Heart right ventricle (tissue), 16 donors: ENCODE data around the gene B4GAT1. TPM values are rescaled to one million over a fixed set of nuclear protein-coding genes. Genes with fewer than 3 reads are reported as not detected.
"Not testable (repeated sequence)": the region's sequence is repeated elsewhere in the genome, so short reads cannot be mapped to it uniquely, and the experiment has no call there.

Experiments used
- ATAC-seq, 8 donors: fragments of 200-7000 bp; cut with Tn5 transposase; one replicate each; pipeline ENCODE4 v1.9.1; 2020; ENCODE audit warnings: mild to moderate bottlenecking in 8 of 8, moderate library complexity in 8 of 8, moderate number of reproducible peaks in 1 of 8
- DNase-seq, 2 donors: peaks; one replicate each; pipeline ENCODE4 v3.0.0-alpha.2; 2020
- H3K27ac ChIP-seq, 10 donors: fragments of 200-600 bp; sonication (generic) in 2 of 10; one replicate each; pipeline versions ENCODE4 v1.5.0 to v1.8.0; 2020 to 2022; ENCODE audit warnings: mild to moderate bottlenecking in 3 of 10
- H3K27me3 ChIP-seq, 7 donors: fragments of 200-600 bp; one replicate each; pipeline ENCODE4 v1.8.0; 2021 to 2022; ENCODE audit warnings: mild to moderate bottlenecking in 2 of 7
- H3K36me3 ChIP-seq, 9 donors: fragments of 200-600 bp; sonication (generic) in 1 of 9; one replicate each; pipeline versions ENCODE4 v1.5.0 to v1.8.0; 2020 to 2022; ENCODE audit warnings: mild to moderate bottlenecking in 2 of 9
- H3K4me1 ChIP-seq, 9 donors: fragments of 200-600 bp; sonication (generic) in 1 of 9; one replicate each; pipeline versions ENCODE4 v1.5.0 to v1.8.0; 2020 to 2022; ENCODE audit warnings: mild to moderate bottlenecking in 4 of 9
- H3K4me3 ChIP-seq, 10 donors: fragments of 200-600 bp; sonication (generic) in 2 of 10; one replicate each; pipeline versions ENCODE4 v1.5.0 to v1.8.0; 2020 to 2022; ENCODE audit warnings: mild to moderate bottlenecking in 7 of 10, moderate library complexity in 2 of 10
- H3K9me3 ChIP-seq, 11 donors: fragments of 200-600 bp in 10 of 11; sonication (generic) in 2 of 11; one replicate each; pipeline versions ENCODE4 v1.5.0 to v1.8.0; 2013 to 2022; ENCODE audit warnings: mild to moderate bottlenecking in 2 of 11, control low read depth in 1 of 11, moderate library complexity in 1 of 11
- WGBS, 2 donors: extraction: QIAGEN DNeasy Blood & Tissue Kit; methylation state at CpG; one replicate each; pipeline ENCODE4 v1.1.7; 2013; ENCODE audit warnings: inconsistent platforms in 1 of 2; 5-methylcytosine and 5-hydroxymethylcytosine counted together
- intact Hi-C, 10 donors: fragments of 100-400 bp; cut with DNase I; formaldehyde crosslinking; loops; one replicate each; pipeline versions ENCODE4 v1.11.1 to v1.14.2; 2022
- polyA plus RNA-seq, 2 donors: library from polyadenylated mRNA; stranded (reverse); fragments of 200-250 nt; gene quantifications; one replicate each; pipeline ENCODE4 v1.2.3, GENCODE V29; 2013
- total RNA-seq, 10 donors: library from RNA; stranded (reverse); fragmentation: NEBNext Ultra II Directional in 3 of 10; extraction: Animal tissue kit (Norgen Biotek cat#: 25700) in 3 of 10; gene quantifications; one replicate each; pipeline versions ENCODE4 v1.2.1 to v1.2.4, GENCODE V29; 2021 to 2023
- TF ChIP-seq, protein P1 (sequence below), 9 donors: fragments of 200-600 bp; sonication (generic) in 2 of 9; IDR thresholded peaks; one replicate each; pipeline versions ENCODE4 v1.5.0 to v1.8.0; 2021 to 2022; ENCODE audit warnings: antibody characterized with exemption in 9 of 9, mild to moderate bottlenecking in 5 of 9, moderate library complexity in 1 of 9
- donor health status: Arrhythmogenic right ventricular cardiomyopathy.
- donor health status: ischemic (EF 13 %, LVEDD 7.1; RV severe dilation, severe dysfunction).
- donor health status: healthy with polysubstance abuse.
- donor health status: DM: no; HTN: yes; CAD: no.
- donor health status: DM: no; HTN: no; CAD: no.
- donor health status: ischemic (EF 25% LVEDD 6.9; RV normal size, moderate dysfunction).
- donor health status: ischemic (EF 25% LVEDD 5.7; RV mildly dilated, moderate dysfunction).
- donor health status: healthy.
- donor health status: DM: yes; HTN: yes; CAD: no.
- donor health status: Ischemic cardiomyopathy.
- donor health status: ischemic (EF 35%, LVEDD 5.7; RV mildly dilated, moderate dysfunction).
- donor health status: nonischemic (EF 11% LVEDD 7.7; RV severe dilation, severe dysfunction).
- donor health status: DM: yes; HTN: yes; CAD: no.
- donor health status: PGD.
- donor health status: ischemic (EF 29% LVEDD 5.4; RV normal size, mild dysfunction).
- donor health status: nonischemic (EF 23%, LVEDD 6.1; RV moderate dilation, normal function).

Gene B4GAT1
- total and polyA plus RNA-seq, 12 donors, result 22.3 to 69.6 (median 46.1) TPM

GRCh38 chr11:66311965-66312548 is 35.4 kb downstream of the B4GAT1 start:
- Histone ChIP-seq H3K4me1 (peaks cover 4 to 38% (median 21%) of the 10 kb centered on the region in 9 donors), H3K36me3 (no peaks in the 10 kb centered on the region), H3K27me3 (peaks cover 0 to 6% (median 0%) of the 10 kb centered on the region in 7 donors), H3K4me3 (peak overlapping the region; percentile 24 to 76 (median 60)), H3K9me3 (no peaks in the 10 kb centered on the region), H3K27ac (peak overlapping the region; percentile 31 to 94 (median 85))
- whole genome bisulfite sequencing, 2 donors, result 0 to 1% methylated on average over 44 of the region's 44 CpGs
- intact Hi-C loops, result loop anchor here in 8 of 10 donors (1.0 to 10.0 kb wide), 8 partner anchors 16 to 77 kb away; partner anchors contain the start of genes B4GAT1 (in 2 of the 8), BRMS1 (in 2 of the 8) and YIF1A (in 1 of the 8)
- TF ChIP-seq, protein P1, sequence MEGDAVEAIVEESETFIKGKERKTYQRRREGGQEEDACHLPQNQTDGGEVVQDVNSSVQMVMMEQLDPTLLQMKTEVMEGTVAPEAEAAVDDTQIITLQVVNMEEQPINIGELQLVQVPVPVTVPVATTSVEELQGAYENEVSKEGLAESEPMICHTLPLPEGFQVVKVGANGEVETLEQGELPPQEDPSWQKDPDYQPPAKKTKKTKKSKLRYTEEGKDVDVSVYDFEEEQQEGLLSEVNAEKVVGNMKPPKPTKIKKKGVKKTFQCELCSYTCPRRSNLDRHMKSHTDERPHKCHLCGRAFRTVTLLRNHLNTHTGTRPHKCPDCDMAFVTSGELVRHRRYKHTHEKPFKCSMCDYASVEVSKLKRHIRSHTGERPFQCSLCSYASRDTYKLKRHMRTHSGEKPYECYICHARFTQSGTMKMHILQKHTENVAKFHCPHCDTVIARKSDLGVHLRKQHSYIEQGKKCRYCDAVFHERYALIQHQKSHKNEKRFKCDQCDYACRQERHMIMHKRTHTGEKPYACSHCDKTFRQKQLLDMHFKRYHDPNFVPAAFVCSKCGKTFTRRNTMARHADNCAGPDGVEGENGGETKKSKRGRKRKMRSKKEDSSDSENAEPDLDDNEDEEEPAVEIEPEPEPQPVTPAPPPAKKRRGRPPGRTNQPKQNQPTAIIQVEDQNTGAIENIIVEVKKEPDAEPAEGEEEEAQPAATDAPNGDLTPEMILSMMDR (IDR thresholded peaks at IDR 0.05), result peak; percentile 2 to 98 (median 89)
- ATAC-seq, result peak; percentile 74 to 90 (median 86)
- DNase-seq, result peak; percentile 92 to 93

DNA sequence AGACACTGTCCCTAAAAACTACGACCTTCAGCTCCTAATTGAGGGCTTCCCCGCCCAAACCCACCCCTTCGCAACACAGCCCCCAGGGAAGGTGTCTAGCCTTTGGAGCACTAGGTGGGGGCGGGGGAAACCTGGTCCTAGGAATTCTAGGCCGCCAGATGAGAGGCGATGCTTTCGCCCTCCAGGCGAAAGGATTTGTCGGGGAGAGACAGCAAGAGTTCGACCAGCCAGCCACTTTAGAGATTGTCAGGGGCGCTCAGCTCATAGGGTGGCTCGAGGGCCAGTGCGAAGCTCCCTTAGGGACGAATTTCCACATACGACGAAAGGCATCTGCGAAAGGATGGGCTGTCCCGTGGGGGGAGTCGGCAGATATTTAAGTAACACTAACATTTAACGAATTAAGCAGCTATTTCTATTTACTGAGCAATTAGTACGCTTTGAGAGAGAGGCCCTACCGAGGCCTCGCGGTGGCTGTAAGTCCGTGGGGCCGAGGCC is 35.9 kb downstream of the B4GAT1 start:
- intact Hi-C loops, result loop anchor here in 8 of 10 donors (1.0 to 10.0 kb wide), 5 partner anchors 17 to 77 kb away; partner anchors contain the start of genes B4GAT1 (in 2 of the 8) and BRMS1 (in 2 of the 8)
- H3K36me3 ChIP-seq, result no peaks in the 10 kb centered on the region
- ATAC-seq (no peak), DNase-seq (no peak)
- peak overlapping the region; percentile 31 to 94 (median 85) for H3K27ac ChIP-seq
- WGBS, 2 donors, result 24% methylated on average over 26 of the region's 26 CpGs
- peaks cover 0 to 2% (median 0%) of the 10 kb centered on the region in 7 donors for H3K27me3 ChIP-seq
- H3K9me3 ChIP-seq, result no peaks in the 10 kb centered on the region
- peak overlapping the region in 9 of 10 donors; percentile 28 to 76 (median 60) for H3K4me3 ChIP-seq
- peaks cover under 1 to 34% (median 18%) of the 10 kb centered on the region in 9 donors for H3K4me1 ChIP-seq
- TF ChIP-seq, protein P1 (IDR thresholded peaks at IDR 0.05), result peak in 3 of 9 donors; percentile 85 to 91 (median 90)

GRCh38 chr11:66310803-66311440 is 36.5 kb downstream of the B4GAT1 start:
- DNase-seq, H3K4me3 ChIP-seq, H3K9me3 ChIP-seq, ATAC-seq, H3K27me3 ChIP-seq, H3K36me3 ChIP-seq: not testable (repeated sequence)
- H3K27ac ChIP-seq, result peak overlapping the region in 3 of 10 donors; percentile 90 to 94 (median 93)
- H3K4me1 ChIP-seq, result peaks cover 0 to 28% (median 14%) of the 10 kb centered on the region in 9 donors
- WGBS, 2 donors, result 77 to 79% methylated on average over 18 of the region's 18 CpGs
- intact Hi-C loops, result loop anchor here in 8 of 10 donors (1.0 to 10.0 kb wide), 5 partner anchors 17 to 78 kb away; partner anchors contain the start of genes B4GAT1 (in 2 of the 8) and BRMS1 (in 2 of the 8)

DNA sequence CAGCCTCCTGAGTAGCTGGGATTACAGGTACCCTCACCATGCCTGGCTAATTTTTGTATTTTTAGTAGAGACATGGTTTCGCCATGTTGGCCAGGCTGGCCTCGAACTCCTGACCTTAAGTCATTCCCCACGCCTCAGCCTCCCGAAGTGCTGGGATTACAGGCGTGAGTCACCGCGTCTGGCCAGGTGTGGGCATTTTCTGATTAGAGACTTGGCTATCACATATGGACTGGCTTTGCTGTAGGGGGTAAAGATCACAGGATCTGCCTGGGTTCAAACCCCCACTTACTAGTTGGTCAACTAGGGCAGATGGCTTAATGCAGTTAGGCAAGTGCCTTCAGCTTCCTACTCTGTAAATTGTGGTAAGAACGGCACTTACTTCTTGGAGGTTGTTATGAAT is 37.1 kb downstream of the B4GAT1 start:
- Histone ChIP-seq H3K4me1 (peaks cover 0 to 23% (median 14%) of the 10 kb centered on the region in 9 donors), H3K27me3 (no peaks in the 10 kb centered on the region), H3K9me3 (no peaks in the 10 kb centered on the region), H3K27ac (no peak overlapping the region), H3K4me3 (no peak overlapping the region), H3K36me3 (no peaks in the 10 kb centered on the region)
- intact Hi-C loops, result loop anchor here in 8 of 10 donors (2.0 to 10.0 kb wide), 4 partner anchors 37 to 78 kb away; partner anchors contain the start of genes B4GAT1 (in 2 of the 8) and BRMS1 (in 2 of the 8)
- 77 to 82% methylated on average over 8 of the region's 8 CpGs for WGBS, 2 donors
- DNase-seq (no peak), ATAC-seq (no peak)
- TF ChIP-seq, protein P1 (IDR thresholded peaks at IDR 0.05), result no peak
